Measurements from ENCODE around the gene HBZ.

- no peak for TF ChIP-seq ZC3H10 (CRISPR knock-in tag; IDR thresholded peaks at IDR 0.05)
- TF ChIP-seq, protein P1, sequence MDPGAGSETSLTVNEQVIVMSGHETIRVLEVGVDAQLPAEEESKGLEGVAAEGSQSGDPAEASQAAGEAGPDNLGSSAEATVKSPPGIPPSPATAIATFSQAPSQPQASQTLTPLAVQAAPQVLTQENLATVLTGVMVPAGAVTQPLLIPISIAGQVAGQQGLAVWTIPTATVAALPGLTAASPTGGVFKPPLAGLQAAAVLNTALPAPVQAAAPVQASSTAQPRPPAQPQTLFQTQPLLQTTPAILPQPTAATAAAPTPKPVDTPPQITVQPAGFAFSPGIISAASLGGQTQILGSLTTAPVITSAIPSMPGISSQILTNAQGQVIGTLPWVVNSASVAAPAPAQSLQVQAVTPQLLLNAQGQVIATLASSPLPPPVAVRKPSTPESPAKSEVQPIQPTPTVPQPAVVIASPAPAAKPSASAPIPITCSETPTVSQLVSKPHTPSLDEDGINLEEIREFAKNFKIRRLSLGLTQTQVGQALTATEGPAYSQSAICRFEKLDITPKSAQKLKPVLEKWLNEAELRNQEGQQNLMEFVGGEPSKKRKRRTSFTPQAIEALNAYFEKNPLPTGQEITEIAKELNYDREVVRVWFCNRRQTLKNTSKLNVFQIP (CRISPR knock-in tag; IDR thresholded peaks at IDR 0.05; ENCODE audit: borderline replicate concordance, low read depth): no peak
- no peak for TF ChIP-seq CREB5 (CRISPR knock-in tag; IDR thresholded peaks at IDR 0.05; ENCODE audit: low read depth)
- no peak for TF ChIP-seq PATZ1 (CRISPR knock-in tag; IDR thresholded peaks at IDR 0.05; ENCODE audit: borderline replicate concordance)
- TF ChIP-seq GLIS3 (CRISPR knock-in tag; IDR thresholded peaks at IDR 0.05): no peak
- no peak for TF ChIP-seq RARB (CRISPR knock-in tag; IDR thresholded peaks at IDR 0.05)
- TF ChIP-seq, protein P2, sequence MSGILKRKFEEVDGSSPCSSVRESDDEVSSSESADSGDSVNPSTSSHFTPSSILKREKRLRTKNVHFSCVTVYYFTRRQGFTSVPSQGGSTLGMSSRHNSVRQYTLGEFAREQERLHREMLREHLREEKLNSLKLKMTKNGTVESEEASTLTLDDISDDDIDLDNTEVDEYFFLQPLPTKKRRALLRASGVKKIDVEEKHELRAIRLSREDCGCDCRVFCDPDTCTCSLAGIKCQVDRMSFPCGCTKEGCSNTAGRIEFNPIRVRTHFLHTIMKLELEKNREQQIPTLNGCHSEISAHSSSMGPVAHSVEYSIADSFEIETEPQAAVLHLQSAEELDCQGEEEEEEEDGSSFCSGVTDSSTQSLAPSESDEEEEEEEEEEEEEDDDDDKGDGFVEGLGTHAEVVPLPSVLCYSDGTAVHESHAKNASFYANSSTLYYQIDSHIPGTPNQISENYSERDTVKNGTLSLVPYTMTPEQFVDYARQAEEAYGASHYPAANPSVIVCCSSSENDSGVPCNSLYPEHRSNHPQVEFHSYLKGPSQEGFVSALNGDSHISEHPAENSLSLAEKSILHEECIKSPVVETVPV (CRISPR knock-in tag; IDR thresholded peaks at IDR 0.05): no peak
- no peak for TF ChIP-seq ARNTL (CRISPR knock-in tag; IDR thresholded peaks at IDR 0.05; ENCODE audit: borderline replicate concordance, low read depth)
- no peak for TF ChIP-seq OSR1 (CRISPR knock-in tag; IDR thresholded peaks at IDR 0.05)
Observed at GRCh38 chr16:166375-167121, 14.1 kb downstream of the HBZ start.

Data from SK-N-SH treated with all-trans-retinoic acid at 6 μM for 48 hours (cell line).